Spleen (tissue), 7 donors: ENCODE data around the gene PTRHD1.

Source experiments
- POLR2A ChIP-seq, 3 donors: fragments of 450-650 bp; IDR thresholded peaks; one replicate each; pipeline ENCODE4 v1.5.1; 2017; ENCODE audit warnings: antibody characterized with exemption in 3 of 3, mild to moderate bottlenecking in 1 of 3
- TF ChIP-seq, protein P1 (sequence below), 11 experiments: fragments of 200-600 bp in 7 of 11; fragments of 450-650 bp in 4 of 11; sonication (generic) in 4 of 11; IDR thresholded peaks in 8 of 11; conservative IDR thresholded peaks in 3 of 11; 1 replicate in 7 of 11; 2 replicates in 4 of 11; pipeline versions ENCODE4 v1.4.0 to v1.8.0; 2016 to 2021; ENCODE audit warnings: antibody characterized with exemption in 11 of 11, inconsistent platforms in 4 of 11, mild to moderate bottlenecking in 1 of 11
- donor health status: DM: no; HTN: no; CAD: no; lungs with moderate emphysema.
- donor health status: DM: no; HTN: no; CAD: no.
- donor health status: DM: no; HTN: no; CAD: no.

DNA sequence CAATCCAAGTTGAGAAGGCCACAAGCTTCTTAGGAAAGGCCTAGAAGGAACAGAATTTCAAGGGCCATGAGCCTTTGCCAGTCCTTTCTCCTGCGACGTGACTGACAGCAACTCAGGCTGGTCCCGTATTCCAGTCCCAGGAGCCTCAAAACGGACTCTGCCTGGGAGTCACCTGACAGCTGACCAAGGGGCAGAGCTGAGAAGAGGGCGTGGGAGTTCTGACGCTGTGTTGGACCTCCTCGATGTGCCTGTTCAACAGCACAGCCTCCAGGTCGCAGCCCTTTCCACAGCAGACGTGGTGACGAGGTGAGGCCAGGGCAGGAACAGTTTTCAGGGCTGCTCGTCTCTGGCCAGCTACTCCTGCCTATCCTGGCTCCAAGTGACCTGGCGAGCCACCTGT is 37.6 kb upstream of the PTRHD1 start:
- no peak for TF ChIP-seq POLR2A (IDR thresholded peaks at IDR 0.05)
- TF ChIP-seq, protein P1, sequence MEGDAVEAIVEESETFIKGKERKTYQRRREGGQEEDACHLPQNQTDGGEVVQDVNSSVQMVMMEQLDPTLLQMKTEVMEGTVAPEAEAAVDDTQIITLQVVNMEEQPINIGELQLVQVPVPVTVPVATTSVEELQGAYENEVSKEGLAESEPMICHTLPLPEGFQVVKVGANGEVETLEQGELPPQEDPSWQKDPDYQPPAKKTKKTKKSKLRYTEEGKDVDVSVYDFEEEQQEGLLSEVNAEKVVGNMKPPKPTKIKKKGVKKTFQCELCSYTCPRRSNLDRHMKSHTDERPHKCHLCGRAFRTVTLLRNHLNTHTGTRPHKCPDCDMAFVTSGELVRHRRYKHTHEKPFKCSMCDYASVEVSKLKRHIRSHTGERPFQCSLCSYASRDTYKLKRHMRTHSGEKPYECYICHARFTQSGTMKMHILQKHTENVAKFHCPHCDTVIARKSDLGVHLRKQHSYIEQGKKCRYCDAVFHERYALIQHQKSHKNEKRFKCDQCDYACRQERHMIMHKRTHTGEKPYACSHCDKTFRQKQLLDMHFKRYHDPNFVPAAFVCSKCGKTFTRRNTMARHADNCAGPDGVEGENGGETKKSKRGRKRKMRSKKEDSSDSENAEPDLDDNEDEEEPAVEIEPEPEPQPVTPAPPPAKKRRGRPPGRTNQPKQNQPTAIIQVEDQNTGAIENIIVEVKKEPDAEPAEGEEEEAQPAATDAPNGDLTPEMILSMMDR (IDR thresholded peaks at IDR 0.05 in 8 of 11, conservative IDR thresholded peaks at IDR 0.05 in 3 of 11): no peak
